CD4-positive, alpha-beta T cell treated with Interleukin-15 for 4 hours (primary cell): ENCODE results near the gene HOXB2.
"Not testable (repeated sequence)": the region's sequence is repeated elsewhere in the genome, so short reads cannot be mapped to it uniquely, and the experiment has no call there.

Experiments used
- DNase-seq: peaks from one replicate; pipeline ENCODE4 v3.0.0-alpha.2; 2020; ENCODE audit warnings: low spot score

The HOXB2 gene

GRCh38 chr17:48541036-48541576 lies 3.8 kb downstream of the HOXB2 start:
- DNase-seq: peak; percentile 3

DNA sequence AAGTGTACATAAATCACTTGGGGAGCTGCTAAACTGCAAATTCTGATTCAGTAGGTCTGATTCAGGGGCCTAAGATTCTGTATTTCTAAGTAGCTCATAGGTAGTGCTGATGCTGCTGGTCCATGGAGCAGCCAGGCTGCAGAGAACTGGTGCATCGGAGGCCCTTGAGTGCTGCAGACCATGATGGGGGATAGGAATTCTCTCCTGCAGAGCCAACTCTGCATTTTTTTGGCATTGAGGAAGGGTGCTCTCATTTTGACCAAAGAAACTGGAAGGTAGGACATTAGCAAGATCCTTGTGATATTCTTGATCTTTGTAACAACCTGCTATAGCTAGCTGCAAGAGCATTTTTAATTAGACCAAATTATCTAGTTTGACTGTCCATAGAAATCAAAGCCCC lies 4.7 kb downstream of the HOXB2 start:
- no peak for DNase-seq

DNA sequence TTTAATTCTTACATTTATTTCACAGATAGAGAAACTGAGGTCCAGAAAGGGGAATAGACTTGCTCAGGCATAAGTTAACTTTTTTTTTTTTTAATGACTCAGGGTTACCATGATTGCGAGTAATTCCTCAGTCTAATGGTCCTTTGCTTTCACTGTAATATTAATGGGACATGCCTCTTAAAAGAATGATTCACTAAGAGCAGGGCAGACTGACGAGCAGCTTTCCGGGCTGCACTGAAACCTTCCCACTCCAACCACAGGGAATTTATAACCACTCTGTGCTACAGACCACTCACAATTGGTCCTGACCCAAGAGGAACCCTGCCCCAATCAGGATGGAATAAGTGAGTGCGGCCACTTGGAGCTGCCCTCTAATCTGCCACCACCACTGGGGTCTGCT lies 5.7 kb downstream of the HOXB2 start:
- DNase-seq: no peak

DNA sequence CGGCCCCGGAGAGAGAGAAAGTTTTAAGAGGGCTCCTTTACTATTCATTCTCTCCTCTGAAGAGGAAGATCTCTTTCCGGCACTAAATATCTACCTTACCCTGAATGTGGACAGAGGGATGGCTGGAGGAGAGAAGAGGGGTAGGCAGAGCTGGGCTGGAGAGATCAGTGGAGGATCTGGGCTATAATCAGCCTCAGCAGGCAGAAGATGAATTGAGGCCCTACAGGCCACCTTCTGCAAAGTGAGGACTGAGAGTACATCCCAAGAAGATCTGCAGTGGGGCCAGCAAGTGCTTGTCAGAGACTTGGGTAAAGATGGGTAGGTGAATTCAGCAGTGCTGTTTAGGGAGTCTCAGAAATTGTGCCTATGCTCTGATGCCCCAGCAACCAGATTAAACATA lies 7.6 kb downstream of the HOXB2 start:
- DNase-seq: no peak

GRCh38 chr17:48535793-48536559 lies 8.9 kb downstream of the HOXB2 start:
- not testable (repeated sequence) for DNase-seq

- no peak for DNase-seq
These were observed 12.6 kb downstream of the HOXB2 start for GRCh38 chr17:48532261-48532660.

DNA sequence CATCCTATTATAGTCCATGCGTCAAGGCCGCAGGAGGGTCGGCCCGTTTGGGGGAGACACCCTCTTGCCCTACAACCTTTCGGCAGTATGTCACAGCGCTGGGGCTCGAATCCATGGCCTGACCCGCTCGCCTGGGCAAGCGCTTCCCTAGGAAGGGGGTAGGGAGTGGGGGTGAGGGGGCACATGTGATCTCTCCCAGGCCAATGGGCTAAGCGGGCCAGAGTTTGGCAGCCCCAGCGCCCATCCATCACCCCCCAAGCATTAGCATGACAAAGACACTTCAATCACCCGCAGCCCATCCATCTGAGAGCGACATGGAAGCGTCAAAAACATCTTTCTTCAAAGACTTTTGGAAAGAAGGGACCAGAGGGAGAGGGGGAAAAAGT lies 14.0 kb downstream of the HOXB2 start, which contains the start of gene HOXB1:
Gene HOXB1 (minus strand): TSS at position 125 of the 386 bp plus-strand sequence. CDS start 107 bp downstream, at position 18.
- no peak for DNase-seq

- DNase-seq: no peak
These were observed 14.6 kb downstream of the HOXB2 start for GRCh38 chr17:48530208-48530886.

- DNase-seq: no peak
These were observed 15.3 kb downstream of the HOXB2 start for GRCh38 chr17:48529683-48530009.

DNA sequence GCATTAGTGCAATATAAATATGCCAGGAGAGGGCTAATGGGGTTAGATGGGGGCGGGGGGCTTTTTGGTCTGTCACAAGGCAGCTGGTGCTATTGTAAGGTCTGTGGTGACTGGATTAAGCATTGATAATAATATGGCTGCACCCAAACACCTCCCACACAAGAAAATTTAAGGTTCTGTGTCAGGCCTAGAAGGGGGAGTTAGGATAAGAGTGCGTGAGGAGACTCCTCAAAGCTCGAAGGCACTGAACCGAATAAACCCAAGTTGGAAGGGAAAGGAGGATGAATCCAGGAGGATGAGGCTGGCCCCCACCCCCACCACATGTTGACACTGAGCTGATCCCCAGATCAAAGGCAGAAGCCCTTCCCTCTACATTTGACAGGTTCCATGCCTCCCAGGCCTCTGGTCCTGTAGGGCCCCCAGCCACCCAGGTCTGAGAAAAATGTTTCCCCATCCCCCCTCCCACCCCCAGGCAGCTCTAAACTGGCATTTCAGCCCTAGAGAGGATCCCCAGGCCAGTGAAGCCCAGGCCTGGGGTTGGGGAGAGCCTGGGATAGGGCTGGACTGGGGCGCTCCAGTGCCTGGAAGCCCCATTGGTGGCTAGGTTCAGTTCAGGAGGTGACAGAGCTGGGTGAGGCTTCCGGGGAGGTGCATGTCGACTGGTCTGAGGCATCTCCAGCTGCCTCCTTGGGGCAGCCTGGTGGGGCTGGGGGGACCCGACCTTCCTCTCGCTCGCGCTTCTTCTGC lies 15.8 kb downstream of the HOXB2 start:
- no peak for DNase-seq

DNA sequence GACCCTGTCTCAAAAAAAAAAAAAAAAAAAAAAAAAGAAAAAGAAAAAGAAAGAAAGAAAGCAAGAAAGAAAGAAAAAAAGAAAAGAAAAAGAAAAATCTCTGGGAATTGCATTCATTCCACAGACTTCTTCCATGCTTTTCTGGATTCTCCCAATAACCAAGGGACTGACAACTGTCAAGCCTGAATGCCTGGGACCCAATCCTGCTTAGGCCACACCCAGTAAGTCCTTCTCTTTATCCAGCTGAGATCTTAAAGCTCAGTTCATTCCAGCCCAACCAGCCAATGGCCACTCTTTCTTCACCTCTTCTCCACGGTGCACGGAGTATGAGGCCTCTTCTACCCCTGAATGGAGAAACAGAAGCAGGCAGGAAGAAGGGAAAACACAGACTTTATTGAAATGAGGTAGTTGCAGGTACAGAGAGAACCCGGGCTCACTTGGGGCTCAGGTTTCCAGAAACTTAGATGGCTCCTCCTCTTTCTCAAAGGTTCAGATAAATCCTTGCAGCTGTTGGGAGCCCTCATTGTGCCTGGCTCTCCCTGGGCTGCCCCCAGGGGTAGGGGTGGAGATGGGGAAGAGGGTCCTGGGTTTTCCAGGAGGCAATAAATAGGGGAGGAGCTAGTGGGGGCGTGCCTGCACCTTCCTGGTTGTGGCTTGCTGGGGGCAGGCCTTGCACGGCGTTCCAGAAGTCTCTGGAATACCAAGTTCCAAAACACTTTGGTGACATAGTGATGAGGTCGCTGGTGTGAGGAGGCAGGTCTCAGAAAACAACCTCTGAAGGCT lies 16.6 kb downstream of the HOXB2 start:
- DNase-seq: no peak

- no peak for DNase-seq
These were observed 17.4 kb downstream of the HOXB2 start for GRCh38 chr17:48527547-48527932.

DNA sequence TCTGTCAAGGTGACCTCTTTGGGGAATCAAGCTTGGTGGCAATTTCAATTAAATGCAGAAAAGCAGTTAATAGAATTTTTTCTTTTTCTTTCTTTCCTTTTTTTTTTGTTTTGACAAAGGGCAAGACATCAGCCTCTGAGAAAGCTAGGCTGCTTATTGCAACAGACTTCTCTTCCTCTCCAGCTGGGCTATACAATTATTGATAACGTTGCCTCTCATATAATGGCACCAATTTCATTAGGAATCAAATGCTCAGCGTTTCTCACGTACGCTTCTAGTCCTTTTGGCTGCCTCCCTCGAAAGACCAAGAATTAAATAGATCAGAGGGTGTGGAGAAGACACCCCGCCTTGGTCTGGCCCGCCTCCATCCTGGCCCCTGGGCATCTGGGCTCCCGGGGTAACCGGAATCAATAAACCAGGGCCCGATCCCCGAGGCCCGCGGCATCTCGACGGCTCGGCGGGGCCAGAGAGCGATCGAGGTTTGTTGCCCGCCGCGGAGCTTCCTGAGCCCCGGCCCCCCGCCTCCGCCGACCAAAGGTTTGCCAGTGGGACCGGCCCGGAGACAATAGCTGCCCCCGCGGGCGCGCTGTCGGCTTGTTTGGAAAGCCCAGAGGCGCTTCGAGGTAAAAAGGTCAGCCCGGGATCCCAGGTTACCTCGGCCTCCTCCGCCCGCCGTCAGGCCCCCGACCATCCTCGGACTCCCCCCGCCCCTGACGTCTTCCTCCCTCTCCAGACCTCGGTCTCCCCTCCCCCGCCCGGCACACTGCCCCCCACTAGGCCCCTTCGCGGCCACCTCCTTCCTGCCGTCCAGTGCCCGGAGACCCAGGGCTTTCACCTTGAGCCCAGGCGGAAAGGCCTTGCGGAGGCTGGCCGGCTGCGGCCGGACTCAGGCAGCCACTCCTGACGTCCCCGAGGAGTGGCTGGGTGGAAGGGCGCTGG lies 18.0 kb downstream of the HOXB2 start:
- DNase-seq: no peak

GRCh38 chr17:48523010-48523409 lies 21.9 kb downstream of the HOXB2 start:
- DNase-seq: no peak

DNA sequence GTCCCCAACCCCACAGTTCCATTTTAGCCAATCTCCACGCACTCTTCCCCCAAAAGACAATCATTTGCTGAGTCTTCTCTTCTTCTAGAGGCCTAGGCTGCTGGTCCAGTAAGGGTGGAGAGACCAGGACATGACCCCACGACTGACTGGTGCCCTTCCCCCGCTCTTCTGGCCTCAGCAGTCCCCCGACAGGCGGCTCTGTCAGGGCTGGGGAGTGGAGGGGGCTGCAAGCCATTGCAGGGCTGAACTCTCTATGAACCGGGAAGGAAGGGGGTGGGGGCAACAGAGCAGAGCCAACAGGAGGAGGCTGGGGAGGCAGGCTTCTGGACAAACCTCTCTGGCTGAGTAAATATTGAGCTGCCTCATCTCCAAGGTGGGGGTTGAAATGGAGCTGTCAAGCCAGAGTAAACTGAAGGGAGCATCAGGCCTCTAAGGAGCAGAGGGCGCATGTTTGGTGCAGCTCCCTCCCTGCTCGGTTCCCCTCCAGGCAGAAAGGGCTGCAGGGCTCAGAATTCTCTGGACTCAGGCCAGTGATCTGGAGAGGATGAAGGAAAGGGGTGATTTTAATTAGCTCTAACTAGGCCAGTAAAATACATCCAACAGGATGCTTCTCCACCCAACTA lies 22.8 kb downstream of the HOXB2 start:
- no peak for DNase-seq

DNA sequence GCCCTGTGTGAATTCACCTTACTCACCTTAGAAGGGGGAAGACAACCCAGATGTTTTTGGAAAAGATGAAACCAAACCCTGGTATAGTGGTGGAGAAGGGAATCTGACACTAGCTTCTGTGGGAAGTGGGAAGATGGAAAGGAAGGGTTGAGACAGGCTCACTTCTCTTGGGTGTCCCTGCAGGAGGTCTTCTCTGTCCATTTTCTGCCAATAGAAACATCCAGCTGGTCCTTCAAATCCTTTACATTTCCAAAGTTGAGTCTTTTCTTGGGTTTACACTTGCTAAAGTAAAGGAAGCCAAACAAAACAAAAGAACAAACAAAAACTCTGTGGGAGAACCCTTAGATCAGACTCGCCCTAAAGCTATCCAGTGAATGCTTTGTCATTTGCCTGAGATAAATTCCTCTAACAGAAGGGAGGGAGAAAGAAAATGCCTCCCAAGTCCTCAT lies 24.3 kb downstream of the HOXB2 start:
- no peak for DNase-seq

- no peak for DNase-seq
These were observed 25.5 kb downstream of the HOXB2 start for GRCh38 chr17:48519427-48519826.

- no peak for DNase-seq
These were observed 27.4 kb downstream of the HOXB2 start for GRCh38 chr17:48517478-48517877.

GRCh38 chr17:48515925-48516900 lies 28.7 kb downstream of the HOXB2 start:
- no peak for DNase-seq
